GM12892 (cell line): ENCODE data around the gene NCK2.

Experiments
- POLR2A ChIP-seq: IDR thresholded peaks from 2 replicates; pipeline ENCODE4 v1.6.1; 2011; ENCODE audit warnings: low read depth, low read length, control low read depth
- POLR2AphosphoS5 ChIP-seq: IDR thresholded peaks from 2 replicates; pipeline ENCODE4 v1.6.1; 2011; ENCODE audit warnings: low read depth, low read length, control low read depth
- TAF1 ChIP-seq: IDR thresholded peaks from 2 replicates; pipeline ENCODE4 v1.6.1; 2011; ENCODE audit warnings: low read depth, mild to moderate bottlenecking, control low read depth, low read length, borderline replicate concordance

- TF ChIP-seq POLR2AphosphoS5 (no peak), POLR2A (no peak), TAF1 (no peak)
Measured at GRCh38 chr2:105919826-105920225, 175.1 kb downstream of the NCK2 start.
